Astrocyte of the spinal cord (primary cell): ENCODE data around the gene MELTF.

Experiments
- DNase-seq: peaks from one replicate; pipeline ENCODE4 v3.0.0; 2011; ENCODE audit warnings: low read depth, low spot score
- H3K4me3 ChIP-seq: 2 replicates; pipeline ENCODE4 v1.5.1; 2011; ENCODE audit warnings: low read depth, mild to moderate bottlenecking, low read length, moderate library complexity
- in situ Hi-C: cut with HindIII; loops from 2 replicates; pipeline ENCODE4 v1.10.0; 2017; ENCODE audit warnings: low sequenced_read_pairs
- TF ChIP-seq, protein P1 (sequence below): IDR thresholded peaks from 2 replicates; pipeline ENCODE4 v1.5.1; 2012; ENCODE audit warnings: low read depth, mild to moderate bottlenecking, low read length, inconsistent platforms

Gene MELTF

GRCh38 chr3:197003461-197004385 is 25.9 kb downstream of the MELTF start:
- H3K4me3 ChIP-seq: peak overlapping the region; percentile 53
- TF ChIP-seq, protein P1, sequence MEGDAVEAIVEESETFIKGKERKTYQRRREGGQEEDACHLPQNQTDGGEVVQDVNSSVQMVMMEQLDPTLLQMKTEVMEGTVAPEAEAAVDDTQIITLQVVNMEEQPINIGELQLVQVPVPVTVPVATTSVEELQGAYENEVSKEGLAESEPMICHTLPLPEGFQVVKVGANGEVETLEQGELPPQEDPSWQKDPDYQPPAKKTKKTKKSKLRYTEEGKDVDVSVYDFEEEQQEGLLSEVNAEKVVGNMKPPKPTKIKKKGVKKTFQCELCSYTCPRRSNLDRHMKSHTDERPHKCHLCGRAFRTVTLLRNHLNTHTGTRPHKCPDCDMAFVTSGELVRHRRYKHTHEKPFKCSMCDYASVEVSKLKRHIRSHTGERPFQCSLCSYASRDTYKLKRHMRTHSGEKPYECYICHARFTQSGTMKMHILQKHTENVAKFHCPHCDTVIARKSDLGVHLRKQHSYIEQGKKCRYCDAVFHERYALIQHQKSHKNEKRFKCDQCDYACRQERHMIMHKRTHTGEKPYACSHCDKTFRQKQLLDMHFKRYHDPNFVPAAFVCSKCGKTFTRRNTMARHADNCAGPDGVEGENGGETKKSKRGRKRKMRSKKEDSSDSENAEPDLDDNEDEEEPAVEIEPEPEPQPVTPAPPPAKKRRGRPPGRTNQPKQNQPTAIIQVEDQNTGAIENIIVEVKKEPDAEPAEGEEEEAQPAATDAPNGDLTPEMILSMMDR: no peak
- in situ Hi-C loops: no loop called here
- no peak for DNase-seq

GRCh38 chr3:197002701-197003454 is 26.7 kb downstream of the MELTF start:
- in situ Hi-C loops: no loop called here
- TF ChIP-seq, protein P1: peak; percentile 62
- DNase-seq: peak; percentile 47
- H3K4me3 ChIP-seq: peak overlapping the region; percentile 53

DNA sequence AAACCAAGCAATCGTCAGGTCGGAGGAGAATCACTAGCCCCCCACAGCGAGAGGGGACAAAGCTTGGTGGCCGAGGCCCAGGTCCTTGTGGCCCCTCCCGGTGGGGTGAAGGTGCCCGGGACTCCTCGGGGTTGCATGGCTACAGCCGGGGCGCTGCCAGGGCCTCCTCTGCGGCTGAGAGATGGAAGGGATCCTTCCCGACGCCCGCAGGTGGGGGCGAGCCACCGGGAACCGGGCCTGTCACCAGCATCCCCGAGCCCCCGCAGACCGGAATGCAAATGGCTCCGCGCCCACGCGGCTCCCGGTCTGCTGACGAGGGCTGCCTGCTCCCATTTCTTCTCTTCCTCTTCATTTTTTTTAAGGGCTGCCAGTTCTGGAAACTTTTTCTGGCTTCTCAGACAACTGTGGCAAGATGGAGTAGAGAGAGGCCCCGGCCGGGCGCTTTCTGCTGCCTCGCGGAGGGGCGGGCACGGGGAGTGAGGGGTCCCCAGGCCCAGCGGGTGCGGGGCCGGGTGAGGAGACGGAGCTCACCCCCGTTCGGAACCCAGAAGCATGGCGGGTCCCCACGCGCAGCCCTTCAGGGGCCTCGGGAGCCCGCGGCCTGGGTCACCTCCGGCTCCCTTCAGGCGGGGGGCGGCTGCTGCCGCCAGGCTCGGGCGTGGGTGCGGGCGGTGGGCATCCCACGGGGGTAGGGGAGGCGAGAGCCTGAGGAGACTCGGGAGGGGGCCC is 27.5 kb downstream of the MELTF start:
- peak; percentile 12 for DNase-seq
- TF ChIP-seq, protein P1: no peak
- peak overlapping the region; percentile 22 for H3K4me3 ChIP-seq
- in situ Hi-C loops: no loop called here

DNA sequence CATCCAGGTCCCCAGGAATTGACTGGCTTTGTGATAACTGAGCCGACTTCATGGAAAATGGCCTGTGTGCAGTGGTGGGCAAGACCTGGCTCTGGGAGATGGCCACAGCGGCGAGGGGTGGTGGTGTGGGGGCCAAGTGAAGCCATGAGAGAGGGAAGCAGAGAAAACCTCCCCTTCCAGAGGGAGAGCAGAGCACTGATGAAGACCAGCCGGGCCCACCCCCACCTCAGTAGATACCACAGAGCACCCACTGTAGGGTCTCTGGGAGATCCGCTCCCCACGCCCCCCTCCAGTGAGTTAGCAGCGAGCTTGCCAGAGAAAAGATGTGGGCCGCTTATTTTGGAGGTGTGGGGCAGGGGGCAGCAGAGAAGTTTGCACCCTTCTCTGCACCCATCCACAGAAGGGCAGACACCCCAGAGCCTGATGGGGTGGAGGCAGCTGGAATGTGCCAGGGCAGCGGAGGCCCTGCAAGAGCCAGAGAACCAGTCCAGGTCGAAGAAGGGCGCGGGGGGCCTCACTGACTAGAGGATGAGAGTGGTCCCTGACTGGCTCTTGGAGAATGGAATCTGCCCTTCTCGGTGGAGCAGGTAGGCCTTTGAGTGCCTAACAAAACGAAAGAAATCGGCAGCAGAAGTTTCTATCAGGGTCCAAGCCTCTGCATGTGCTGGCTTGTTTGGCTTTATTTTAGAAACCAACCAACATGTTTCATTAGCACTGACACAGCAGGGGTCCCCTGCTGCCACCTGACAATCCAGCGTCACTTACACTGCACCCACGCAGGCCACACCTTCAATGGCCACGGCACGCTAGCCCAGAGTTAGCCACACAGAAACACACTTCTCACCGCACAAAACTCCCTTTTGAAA is 28.3 kb downstream of the MELTF start:
- TF ChIP-seq, protein P1: no peak
- in situ Hi-C loops: no loop called here
- no peak overlapping the region for H3K4me3 ChIP-seq
- no peak for DNase-seq

GRCh38 chr3:197000211-197000610 is 29.4 kb downstream of the MELTF start:
- no peak for DNase-seq
- TF ChIP-seq, protein P1: no peak
- in situ Hi-C loops: no loop called here
- H3K4me3 ChIP-seq: no peak overlapping the region
